ENCODE measurements around the gene ADAD2.

Gene ADAD2

DNA sequence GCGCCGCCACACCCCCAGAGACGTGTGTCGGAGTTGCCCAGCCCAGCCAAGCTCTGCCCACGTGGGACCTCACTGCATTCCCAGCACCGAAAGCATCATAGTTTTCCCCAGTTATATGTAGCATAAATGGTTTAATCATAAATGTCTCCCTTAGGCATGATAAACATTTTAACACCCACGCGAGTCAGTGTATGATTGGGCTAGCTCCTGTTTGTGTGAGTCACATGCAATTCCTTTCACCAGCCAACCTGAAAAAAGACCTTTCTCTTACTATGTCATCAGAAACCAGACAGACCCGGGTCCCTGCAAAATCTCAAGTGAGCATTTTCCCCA lies 13.2 kb upstream of the ADAD2 start:
- peak; percentile 31 for DNase-seq

DNA sequence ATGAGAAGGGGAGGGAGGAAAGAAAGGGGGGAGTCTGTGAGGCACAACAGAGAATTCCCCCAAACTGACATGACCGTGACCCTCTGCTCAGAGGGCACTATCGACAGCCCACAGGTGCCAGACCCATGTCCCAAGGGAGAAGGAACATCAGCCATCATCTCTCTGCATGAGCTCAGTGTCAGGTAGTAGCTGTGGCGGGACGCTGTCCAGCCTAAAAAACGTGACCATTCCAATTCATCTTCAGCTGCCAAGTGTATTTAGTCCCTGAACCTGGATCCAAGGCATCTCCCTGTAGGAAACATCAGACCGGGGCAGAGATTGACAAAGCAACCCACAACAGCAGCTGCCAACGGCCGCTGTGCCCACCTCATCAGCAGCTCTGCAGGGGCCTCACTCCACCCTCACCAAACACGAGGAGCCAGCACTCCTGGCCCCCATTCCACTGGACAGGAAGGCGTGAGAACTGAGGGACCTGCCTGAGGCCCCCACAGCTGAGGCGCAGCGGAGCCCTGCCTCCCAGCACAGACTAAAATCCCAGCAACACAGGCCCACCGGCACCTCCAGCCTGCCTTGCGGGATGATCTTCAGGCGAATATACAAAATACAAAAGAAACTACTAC lies 12.7 kb upstream of the ADAD2 start:
- no peak for DNase-seq

DNA sequence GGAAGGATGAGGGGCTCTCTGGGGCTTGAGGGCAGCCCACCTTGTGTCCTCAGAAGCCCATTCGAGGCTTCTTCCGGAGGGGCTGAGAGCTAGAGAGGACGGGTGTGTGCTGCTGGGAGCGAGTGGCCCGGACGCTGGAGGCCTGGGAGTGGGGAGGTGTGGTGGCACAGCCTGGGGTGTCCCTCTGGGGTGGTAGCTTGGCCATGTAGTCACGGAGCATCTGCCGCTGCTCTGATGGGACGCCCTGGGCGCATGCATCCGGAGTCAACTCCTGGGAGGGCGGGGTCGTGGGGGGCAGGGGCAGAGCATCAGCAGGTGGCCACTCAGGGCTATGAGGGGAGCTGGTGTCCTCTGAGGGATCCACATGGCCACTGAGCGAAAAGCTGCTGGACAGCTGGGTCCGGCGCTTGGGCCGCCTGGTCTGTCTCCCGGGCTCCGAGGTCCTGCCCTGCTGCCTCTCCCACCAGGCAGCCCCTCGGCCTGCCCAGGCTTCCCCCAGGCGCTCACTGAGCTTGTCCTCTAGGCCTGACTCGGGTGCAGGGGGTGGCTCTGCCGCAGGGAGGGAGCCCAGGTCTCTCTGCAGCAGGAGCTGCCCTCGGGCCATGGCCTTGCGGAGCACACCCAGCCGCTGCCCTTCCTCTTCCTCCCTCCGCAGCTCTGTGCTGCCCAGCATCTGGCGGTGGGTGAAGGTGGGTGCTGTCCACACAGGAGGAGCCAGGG lies 11.9 kb upstream of the ADAD2 start:
- DNase-seq: no peak

DNA sequence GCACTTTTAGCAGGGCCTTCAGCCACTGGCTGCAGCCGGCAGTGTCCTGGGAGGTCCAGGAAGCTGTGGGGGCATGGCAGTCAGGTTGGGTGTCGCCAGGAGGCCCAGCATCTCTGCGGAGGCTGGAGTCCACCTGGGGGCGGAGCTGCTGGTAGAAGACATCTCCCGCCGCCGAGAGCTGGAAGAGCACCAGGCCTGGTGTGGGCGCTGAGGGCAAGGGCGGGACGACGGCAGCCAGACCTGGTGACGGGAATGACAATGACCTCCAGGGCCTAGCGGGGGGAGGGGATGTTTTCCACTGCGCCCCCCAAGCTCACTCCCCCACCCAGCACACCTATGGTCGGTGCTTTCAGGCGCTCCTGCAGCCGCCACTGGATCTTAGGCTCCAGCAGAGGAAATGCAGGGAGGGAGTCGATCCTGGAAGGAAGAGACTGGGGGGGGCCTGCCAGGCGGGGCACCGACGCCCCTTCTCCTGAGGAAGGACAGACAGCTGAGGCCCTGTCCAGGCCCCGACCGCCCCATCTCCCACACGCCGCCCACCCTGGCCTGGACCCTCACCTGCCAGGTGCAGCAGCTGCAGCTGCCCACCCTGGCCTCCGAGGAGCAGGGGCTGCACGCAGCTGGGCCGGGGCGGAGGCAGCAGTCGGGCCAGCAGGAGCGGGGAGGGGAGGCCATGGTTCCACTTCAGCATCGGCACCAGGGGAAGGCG lies 11.2 kb upstream of the ADAD2 start:
- DNase-seq: no peak

DNA sequence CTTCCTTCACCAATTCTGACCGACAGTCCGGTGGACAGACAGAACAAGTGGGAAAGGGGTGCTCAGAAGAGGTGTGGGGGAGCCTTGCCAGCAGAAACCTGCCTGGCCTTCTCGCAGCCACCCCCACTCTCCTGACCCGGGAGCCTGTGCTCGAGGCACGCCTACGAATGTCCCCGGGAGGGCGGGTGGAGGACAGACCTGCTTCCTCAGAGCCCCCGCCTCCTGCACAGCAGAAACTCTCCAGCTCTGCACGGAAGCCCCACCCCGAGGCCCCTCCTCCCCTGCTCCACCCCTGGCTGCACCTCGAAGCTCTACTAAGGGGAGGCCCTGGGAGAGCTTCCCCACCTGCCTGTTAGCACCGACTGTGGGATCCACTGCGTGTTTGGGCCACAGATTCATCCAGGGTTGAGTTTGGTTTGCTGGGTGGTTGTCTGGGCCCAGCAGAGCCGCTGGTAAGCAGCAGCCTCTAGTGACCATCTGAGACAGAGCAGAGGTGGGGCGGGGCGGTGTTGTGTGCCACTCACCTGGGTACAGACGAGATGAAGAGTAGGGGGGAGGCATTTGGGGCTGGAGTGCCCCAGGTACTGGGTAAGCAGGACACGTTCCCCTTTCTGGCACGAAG lies 10.3 kb upstream of the ADAD2 start:
- DNase-seq: no peak

DNA sequence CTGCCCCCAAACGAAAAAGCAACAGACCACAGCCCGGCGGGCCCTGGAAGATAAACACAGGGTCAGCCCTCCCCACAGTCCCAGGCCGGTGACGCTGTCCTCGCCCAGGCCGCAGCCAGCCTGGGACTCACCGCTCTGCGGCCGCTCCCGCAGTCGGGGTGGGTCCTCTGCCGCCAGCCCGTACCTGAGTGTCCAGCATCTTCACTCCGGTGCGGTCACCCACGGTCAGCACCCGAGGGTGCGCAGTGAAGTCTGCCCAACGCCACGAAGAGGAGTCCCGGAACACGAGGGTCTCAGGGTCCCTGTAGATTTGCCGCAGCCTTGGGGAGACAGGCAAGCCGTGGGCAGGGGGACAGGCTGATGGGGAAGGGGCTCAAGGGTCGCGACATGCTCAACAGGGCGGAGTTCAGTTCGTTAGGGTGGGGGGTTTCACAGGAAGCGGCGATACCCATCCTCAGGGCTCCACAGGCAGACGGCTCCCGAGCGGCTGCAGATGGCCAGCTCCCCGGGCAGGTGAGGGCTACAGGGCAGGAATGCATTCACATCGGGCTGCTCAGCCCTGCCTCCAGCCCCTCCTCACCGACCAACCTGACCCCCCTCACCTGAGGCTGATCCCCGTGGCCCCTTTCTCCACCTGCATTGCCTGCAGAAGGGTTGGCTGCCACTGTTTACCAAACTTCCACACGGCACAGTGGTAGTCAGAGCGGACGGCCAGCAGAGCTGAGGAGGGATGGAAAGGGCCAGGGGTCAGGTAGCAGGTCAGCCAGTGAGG lies 9.6 kb upstream of the ADAD2 start:
- DNase-seq: no peak

DNA sequence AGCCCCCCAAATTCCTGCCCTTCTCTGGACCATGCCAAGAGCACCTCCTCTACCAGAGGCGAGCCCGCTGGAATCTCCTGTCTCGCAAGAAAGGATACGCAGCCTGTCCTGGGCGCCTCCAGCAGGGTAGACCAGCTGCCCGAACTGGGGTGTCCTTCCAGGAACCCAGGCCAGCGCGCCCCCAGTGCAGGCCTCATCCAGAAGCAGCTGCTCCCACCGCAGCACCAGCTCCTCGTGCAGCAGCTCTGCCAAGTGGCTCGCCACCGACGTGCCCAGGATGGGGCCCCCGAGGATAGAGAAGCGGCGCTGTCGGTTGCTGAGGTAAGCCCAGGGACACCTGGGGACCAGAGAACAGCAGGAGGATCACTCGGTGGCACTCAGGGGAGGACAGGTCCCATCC lies 8.9 kb upstream of the ADAD2 start:
- DNase-seq: no peak

DNA sequence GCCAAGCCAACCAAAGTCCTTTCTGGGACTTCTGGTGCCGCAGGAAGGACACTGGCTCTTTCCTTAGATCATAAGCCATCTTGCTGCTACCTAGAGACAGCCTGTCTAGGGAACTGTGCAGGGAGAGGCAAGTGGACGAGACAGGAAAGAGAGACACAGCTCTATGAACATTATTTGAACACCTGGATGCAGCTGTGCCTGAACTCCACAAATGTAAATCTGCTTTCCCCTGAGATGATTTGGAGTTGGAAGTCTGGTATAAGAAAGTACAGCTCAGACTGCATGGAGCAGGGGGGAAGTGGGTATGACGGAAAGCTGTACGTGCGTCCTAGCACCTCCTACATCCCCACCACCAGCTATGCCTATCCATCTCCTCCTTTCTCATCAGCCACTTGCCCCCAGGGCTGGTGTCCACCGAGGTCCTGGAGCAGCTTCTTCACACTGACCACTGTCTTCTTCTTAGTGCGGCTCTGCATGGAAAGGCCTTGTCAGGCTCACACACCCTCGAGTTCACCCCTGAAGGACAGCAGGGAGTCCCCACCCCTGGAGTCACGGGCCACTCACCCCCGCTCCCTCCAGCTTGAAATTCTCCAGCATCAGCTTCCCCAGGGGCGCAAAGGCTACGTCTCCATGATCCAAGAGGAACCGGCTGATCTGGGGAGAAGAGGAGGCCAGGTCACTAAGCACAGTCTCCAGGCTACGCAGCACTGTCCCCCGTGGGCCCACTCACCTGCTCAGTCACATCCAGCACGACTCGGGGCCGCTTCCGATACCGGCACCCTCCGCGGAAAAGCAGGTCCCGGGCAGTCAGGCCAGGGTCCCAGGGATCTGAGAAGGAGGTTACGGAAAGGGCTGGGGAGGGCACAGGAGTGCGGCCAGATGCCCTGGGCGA lies 8.0 kb upstream of the ADAD2 start:
- no peak for DNase-seq

DNA sequence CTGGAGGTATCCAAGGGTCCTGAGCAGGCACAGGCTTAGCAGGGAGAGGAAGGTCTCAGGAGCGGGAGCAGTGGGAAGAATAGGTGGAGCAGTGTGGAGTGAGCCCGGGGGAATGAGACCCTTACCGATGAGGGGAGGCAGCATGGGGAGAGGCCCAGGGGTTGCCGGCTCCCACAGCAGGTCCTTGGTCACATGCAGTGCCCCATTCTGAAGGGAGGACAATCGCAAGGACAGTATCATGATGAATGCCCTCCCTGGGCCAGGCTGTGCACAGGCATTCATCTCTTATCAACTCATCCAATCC lies 7.4 kb upstream of the ADAD2 start:
- DNase-seq: no peak

DNA sequence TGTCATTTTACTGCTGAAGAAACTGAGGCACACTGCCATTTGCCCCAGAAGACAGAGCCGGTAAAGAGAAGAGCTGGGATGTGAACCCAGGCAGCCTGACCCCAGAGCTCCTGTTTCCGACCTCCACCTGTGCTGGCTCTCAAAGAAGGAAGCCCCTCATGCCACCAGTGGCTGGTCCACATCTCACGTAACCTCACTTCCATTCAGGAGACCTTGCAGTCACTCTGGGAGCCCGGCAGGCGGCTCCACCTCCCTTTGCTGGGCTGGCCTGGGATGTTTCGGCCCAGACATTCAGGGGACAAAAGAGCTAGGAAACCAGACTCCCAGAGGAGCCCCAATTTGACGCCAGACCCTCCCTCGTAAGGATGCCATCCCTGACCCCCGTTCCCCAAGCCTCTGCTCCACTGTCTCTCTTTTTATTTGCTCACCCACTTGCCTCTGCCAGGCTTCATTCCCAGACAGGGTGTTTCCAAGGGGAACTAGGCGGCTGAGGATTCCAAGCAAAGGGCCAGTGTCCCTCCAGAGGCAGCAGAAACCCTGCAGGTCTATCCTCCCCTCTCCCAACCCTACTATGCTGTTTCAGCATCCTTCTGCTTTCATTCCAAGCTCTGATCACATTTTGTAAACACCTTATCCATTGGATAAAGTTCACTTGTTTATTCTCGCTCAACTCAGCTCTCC lies 6.9 kb upstream of the ADAD2 start:
- DNase-seq: no peak

DNA sequence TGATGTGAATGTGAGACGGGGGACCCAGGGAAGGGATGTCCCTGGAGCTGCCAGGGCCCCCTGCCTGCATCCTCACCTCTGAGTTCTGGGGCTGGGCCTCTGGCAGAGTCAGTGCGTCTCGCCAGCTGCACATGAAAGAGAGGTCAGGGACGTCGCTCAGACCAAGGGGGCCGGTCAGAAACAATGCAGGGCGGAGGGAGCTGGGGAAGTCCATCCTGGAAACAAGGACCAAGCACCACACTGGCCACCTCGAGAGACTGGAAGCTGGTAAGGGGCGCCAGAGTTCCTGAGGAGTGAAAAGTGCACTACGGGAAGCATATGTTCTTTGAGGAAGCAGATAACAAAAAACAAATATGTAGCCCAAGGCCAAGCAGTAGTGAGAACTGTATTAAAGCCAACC lies 6.2 kb upstream of the ADAD2 start:
- DNase-seq: no peak

DNA sequence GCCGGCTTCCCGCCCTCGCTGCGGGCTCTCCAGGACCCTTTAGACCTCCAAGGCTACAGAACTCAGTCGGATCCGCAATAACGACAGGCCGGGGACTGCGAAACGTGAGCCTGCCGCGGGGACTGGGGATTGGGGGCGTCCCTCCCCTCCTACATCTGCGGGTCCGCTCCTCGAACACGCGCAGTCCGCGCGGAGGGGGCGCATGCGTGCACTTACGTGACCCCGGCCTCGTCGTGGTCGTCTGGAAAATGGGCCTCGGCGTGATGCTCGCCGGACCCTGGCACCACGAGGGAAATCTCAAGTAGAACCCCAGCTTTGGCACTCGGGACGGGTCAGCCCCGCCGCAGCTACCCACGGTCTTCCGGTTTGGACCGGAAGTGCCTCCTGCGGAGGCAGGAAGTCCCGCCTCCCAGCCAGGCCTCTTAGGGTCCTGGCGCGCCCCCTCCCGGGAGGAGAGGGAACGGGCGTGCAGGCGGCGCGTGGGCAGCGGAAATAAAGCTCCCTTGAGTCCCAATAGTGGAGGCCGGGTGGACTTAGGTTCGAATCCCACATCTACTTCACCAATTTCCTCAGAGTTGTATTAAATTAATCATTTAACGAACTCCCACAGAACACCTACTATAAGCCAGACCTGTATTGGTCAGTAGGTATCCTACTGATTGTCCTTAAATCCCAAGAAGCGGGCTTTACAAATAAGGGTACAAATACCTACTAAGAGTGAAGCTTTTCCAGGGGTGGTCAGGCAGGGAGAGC lies 4.1 kb upstream of the ADAD2 start, which contains the start of gene TAF1C:
TSS of gene TAF1C (minus strand) at position 373 of the 753 bp plus-strand sequence. CDS start 2,069 bp downstream, outside the sequence.
- peak; percentile 92 for DNase-seq

DNA sequence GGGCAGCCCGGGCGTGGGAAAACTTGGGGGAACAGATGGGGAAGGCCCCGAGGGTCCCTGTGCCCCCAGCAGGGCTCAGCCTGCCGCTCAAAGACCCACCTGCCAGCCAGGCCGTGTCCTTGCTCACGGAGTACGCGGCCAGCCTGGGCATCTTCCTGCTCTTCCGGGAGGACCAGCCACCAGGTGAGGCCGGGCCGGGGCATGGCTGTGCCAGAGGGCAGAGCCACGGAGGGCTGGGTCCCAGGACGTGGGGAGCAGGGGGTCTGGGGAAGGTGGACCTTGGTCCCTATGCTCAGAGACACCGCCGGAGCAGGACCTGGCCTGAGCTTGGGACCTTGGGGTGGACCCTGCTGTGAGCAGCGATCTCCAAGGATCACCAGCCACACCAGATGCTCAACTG lies 509 bp downstream of the ADAD2 start:
- no peak for DNase-seq

DNA sequence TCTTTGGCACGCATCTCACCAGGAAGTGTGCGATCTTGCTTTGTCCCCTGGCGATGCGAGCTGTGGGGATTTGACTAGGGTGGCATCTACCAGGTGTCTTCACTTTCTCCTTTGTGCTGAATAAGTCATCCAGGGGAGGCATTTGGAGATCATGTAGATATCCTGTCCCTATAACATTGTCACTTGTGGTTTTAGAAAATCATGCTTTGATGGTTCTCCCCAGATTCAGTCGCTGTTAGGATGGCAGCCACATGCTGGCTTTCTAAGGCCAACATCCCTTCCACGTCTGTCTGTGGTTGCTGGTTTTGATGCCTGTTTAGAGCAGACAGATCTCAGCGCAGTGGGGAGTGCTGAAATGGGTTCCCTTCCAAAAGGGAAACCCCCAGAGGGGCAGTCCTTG lies 2.5 kb downstream of the ADAD2 start:
- DNase-seq: no peak

DNA sequence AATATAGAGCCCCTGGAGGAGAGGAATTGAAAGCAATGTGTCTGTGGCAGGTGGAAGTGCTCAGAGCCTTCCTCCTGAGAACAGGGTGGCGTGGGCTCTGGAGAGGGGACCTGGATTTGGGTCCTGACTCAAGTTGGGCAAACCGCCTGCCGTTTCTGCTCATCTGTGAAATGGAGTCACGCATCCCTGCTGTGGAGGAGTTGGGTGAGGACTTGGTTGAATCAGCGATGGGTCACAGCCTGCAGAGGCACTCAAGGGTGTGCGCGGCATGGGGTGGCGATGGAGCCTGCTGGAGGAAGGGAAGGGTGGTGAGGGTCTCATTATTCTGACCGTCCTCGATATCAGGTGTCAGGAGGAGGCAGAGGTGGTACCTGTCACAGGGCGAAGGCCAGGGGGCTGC lies 3.1 kb downstream of the ADAD2 start:
- DNase-seq: no peak

DNA sequence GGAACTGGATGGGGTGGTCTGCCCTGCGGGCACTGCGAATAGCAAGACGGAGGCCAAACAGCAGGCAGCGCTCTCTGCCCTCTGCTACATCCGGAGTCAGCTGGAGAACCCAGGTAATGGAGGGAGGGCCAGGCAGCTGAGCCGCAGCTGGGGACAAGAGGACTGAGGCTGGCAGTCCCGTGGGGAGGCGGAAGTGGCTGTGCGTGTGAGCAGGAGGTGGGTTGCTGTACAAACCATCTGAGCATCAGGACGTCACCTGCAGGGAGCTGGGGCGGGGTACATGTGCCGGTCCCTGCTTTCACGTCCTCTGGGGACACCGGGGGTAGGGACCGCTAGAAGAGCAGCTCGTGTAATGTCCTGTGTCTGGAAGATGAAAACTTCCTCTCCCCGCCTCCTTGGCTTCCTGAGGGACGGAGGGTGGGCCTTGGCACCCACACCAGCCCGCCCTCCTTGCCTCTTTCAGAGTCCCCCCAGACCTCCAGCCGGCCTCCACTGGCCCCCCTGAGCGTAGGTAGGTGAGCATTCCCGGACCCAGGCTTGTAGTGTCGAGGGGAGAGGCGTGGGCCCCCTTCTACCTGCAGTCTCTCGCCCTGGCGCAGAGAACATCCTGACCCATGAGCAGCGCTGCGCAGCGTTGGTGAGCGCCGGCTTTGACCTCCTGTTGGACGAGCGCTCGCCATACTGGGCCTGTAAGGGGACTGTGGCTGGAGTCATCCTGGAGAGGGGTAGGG lies 3.7 kb downstream of the ADAD2 start:
- DNase-seq: no peak

DNA sequence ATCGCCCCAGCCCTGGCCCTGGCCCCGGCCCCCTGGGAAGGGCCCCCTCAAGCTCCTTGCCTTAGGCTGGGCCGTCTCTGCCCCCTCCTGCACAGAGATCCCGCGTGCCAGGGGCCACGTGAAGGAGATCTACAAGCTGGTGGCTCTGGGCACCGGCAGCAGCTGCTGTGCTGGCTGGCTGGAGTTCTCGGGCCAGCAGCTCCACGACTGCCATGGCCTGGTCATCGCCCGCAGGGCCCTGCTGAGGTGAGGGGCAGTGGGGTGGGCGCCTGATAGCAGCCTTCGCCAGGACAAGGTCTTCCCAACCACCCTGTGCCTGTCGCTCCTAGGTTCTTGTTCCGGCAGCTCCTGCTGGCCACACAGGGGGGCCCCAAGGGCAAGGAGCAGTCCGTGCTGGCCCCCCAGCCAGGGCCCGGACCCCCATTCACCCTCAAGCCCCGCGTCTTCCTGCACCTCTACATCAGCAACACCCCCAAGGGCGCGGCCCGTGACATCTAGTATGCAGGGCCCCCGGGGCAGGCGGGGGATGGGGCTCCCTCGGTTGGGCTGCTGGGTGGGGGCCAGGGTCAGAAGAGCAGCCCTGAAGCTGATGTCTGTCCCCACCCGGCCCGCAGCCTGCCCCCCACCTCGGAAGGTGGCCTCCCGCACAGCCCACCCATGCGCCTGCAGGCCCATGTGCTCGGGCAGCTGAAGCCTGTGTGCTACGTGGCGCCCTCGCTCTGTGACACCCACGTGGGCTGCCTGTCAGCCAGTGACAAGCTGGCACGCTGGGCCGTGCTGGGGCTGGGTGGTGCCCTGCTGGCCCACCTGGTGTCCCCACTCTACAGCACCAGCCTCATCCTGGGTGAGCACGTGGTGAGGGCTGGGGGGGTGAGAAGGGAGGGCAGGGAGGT lies 4.5 kb downstream of the ADAD2 start:
- no peak for DNase-seq

DNA sequence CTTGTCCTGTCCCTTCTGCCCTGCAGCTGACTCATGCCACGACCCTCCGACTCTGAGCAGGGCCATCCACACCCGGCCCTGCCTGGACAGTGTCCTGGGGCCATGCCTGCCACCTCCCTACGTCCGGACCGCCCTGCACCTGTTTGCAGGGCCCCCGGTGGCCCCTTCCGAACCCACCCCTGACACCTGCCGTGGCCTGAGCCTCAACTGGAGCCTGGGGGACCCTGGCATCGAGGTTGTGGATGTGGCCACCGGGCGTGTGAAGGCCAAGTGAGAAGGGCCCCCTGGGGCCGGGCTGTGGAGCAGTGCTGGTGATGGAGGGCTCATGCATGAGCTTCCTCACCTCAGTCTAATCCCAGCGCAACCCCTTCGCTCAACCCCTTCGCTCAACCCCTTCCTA lies 5.1 kb downstream of the ADAD2 start:
- no peak for DNase-seq

Measured in stimulated activated CD4-positive, alpha-beta T cell treated with anti-CD3 and anti-CD28 coated beads, Interleukin-4, amount 100 ng/mL, for 24 hours (primary cell).